Activated CD8-positive, alpha-beta memory T cell treated with anti-CD3 and anti-CD28 coated beads, Interleukin-2, amount 10 ng/mL, durations not matched to agents 7 days and 5 days (primary cell): ENCODE measurements around the gene SHROOM3. TPM values are rescaled to one million over a fixed set of nuclear protein-coding genes. Genes with fewer than 3 reads are reported as not detected.

Experiments
- ATAC-seq: fragments of 150-1000 bp; cut with Tn5 transposase; one replicate; pipeline ENCODE4 v1.10.0; 2021; ENCODE audit warnings: moderate library complexity
- CTCF ChIA-PET: fragments of 350-600 bp; sonication (Branson Sonifier 250); formaldehyde crosslinking; loops from one replicate; lab custom pipeline; 2021; ENCODE audit warnings: antibody characterized with exemption; lab: Charles Lee
- DNase-seq: peaks from one replicate; pipeline ENCODE4 v3.0.0-alpha.2; 2020
- H3K27ac Mint-ChIP-seq: one replicate; pipeline ENCODE4 v1.8.0; 2021; ENCODE audit warnings: mild to moderate bottlenecking, mixed read lengths
- H3K27me3 Mint-ChIP-seq: one replicate; pipeline ENCODE4 v1.8.0; 2021; ENCODE audit warnings: mixed read lengths
- H3K36me3 Mint-ChIP-seq: one replicate; pipeline ENCODE4 v1.8.0; 2021; ENCODE audit warnings: mild to moderate bottlenecking, mixed read lengths
- H3K4me1 Mint-ChIP-seq: one replicate; pipeline ENCODE4 v1.8.0; 2021; ENCODE audit warnings: mixed read lengths
- H3K4me3 Mint-ChIP-seq: one replicate; pipeline ENCODE4 v1.8.0; 2021; ENCODE audit warnings: mild to moderate bottlenecking, moderate library complexity, mixed read lengths
- H3K9me3 Mint-ChIP-seq: one replicate; pipeline ENCODE4 v1.8.0; 2022; ENCODE audit warnings: low read depth, mixed read lengths
- total RNA-seq, 2 experiments: library from RNA; stranded (reverse); gene quantifications; one replicate each; pipeline ENCODE4 v1.2.3, GENCODE V29; 2021

Gene SHROOM3
- total RNA-seq, 2 experiments from 2014 or later: 0.09 TPM; not detected in 1

- H3K4me3 Mint-ChIP-seq: no peak overlapping the region
- peaks cover 2% of the 10 kb centered on the region for H3K9me3 Mint-ChIP-seq
- ATAC-seq: no peak
- no peak for DNase-seq
- no peaks in the 10 kb centered on the region for H3K4me1 Mint-ChIP-seq
- CTCF ChIA-PET: no interaction called here
- H3K36me3 Mint-ChIP-seq: no peaks in the 10 kb centered on the region
- no peak overlapping the region for H3K27ac Mint-ChIP-seq
- H3K27me3 Mint-ChIP-seq: peaks cover 38% of the 10 kb centered on the region
Measured at GRCh38 chr4:76748649-76749048, 313.6 kb downstream of the SHROOM3 start.

GRCh38 chr4:76749355-76749754 is 314.3 kb downstream of the SHROOM3 start:
- ATAC-seq (no peak), DNase-seq (no peak)
- no peaks in the 10 kb centered on the region for H3K36me3 Mint-ChIP-seq
- H3K27me3 Mint-ChIP-seq: peaks cover 39% of the 10 kb centered on the region
- CTCF ChIA-PET: no interaction called here
- H3K4me1 Mint-ChIP-seq: no peaks in the 10 kb centered on the region
- H3K9me3 Mint-ChIP-seq: peaks cover 2% of the 10 kb centered on the region
- H3K4me3 Mint-ChIP-seq: no peak overlapping the region
- H3K27ac Mint-ChIP-seq: no peak overlapping the region

- Mint-ChIP-seq H3K27ac (no peak overlapping the region), H3K4me3 (no peak overlapping the region), H3K27me3 (peaks cover 39% of the 10 kb centered on the region), H3K4me1 (no peaks in the 10 kb centered on the region), H3K9me3 (peaks cover 2% of the 10 kb centered on the region), H3K36me3 (no peaks in the 10 kb centered on the region)
- CTCF ChIA-PET: no interaction called here
- ATAC-seq (no peak), DNase-seq (no peak)
Measured at GRCh38 chr4:76750716-76751115, 315.7 kb downstream of the SHROOM3 start.

- Mint-ChIP-seq H3K4me1 (no peaks in the 10 kb centered on the region), H3K36me3 (no peaks in the 10 kb centered on the region), H3K27me3 (peaks cover 44% of the 10 kb centered on the region), H3K27ac (no peak overlapping the region), H3K9me3 (peaks cover 2% of the 10 kb centered on the region), H3K4me3 (no peak overlapping the region)
- no peak for DNase-seq
- no peak for ATAC-seq
- CTCF ChIA-PET: no interaction called here
Measured at GRCh38 chr4:76751612-76752343, 316.7 kb downstream of the SHROOM3 start.

- H3K4me1 Mint-ChIP-seq: no peaks in the 10 kb centered on the region
- H3K36me3 Mint-ChIP-seq: no peaks in the 10 kb centered on the region
- peaks cover 44% of the 10 kb centered on the region for H3K27me3 Mint-ChIP-seq
- no peak for DNase-seq
- ATAC-seq: no peak
- H3K9me3 Mint-ChIP-seq: peaks cover 2% of the 10 kb centered on the region
- CTCF ChIA-PET: no interaction called here
- no peak overlapping the region for H3K4me3 Mint-ChIP-seq
- no peak overlapping the region for H3K27ac Mint-ChIP-seq
Measured at GRCh38 chr4:76752861-76753501, 318.0 kb downstream of the SHROOM3 start.

- no peak overlapping the region for H3K4me3 Mint-ChIP-seq
- CTCF ChIA-PET: no interaction called here
Measured at GRCh38 chr4:76753814-76754213, 318.8 kb downstream of the SHROOM3 start.

GRCh38 chr4:76754439-76754838 is 319.4 kb downstream of the SHROOM3 start:
- Mint-ChIP-seq H3K4me3 (no peak overlapping the region), H3K27me3 (peaks cover 40% of the 10 kb centered on the region), H3K9me3 (peaks cover 2% of the 10 kb centered on the region), H3K4me1 (peaks cover 10% of the 10 kb centered on the region), H3K36me3 (no peaks in the 10 kb centered on the region), H3K27ac (no peak overlapping the region)
- CTCF ChIA-PET: no interaction called here
- ATAC-seq (no peak), DNase-seq (no peak)

More at GRCh38 chr4:76753814-76754213, 318.8 kb downstream of the SHROOM3 start:
- DNase-seq (no peak), ATAC-seq (no peak)
- H3K27me3 Mint-ChIP-seq: peaks cover 46% of the 10 kb centered on the region
- H3K4me1 Mint-ChIP-seq: peaks cover 4% of the 10 kb centered on the region
- H3K9me3 Mint-ChIP-seq: peaks cover 2% of the 10 kb centered on the region
- no peaks in the 10 kb centered on the region for H3K36me3 Mint-ChIP-seq
- H3K27ac Mint-ChIP-seq: no peak overlapping the region

GRCh38 chr4:76755756-76756155 is 320.7 kb downstream of the SHROOM3 start:
- Mint-ChIP-seq H3K27ac (no peak overlapping the region), H3K4me1 (peaks cover 11% of the 10 kb centered on the region), H3K36me3 (no peaks in the 10 kb centered on the region), H3K4me3 (no peak overlapping the region), H3K27me3 (peaks cover 39% of the 10 kb centered on the region), H3K9me3 (peaks cover 2% of the 10 kb centered on the region)
- DNase-seq (no peak), ATAC-seq (no peak)
- CTCF ChIA-PET: interaction anchor here (1.1 kb wide), 1 partner anchor 18 kb away, joined by 3 read pairs; no protein-coding TSS in a partner anchor

- H3K4me1 Mint-ChIP-seq: peaks cover 11% of the 10 kb centered on the region
- no peak overlapping the region for H3K27ac Mint-ChIP-seq
- peaks cover 2% of the 10 kb centered on the region for H3K9me3 Mint-ChIP-seq
- H3K4me3 Mint-ChIP-seq: no peak overlapping the region
- CTCF ChIA-PET: interaction anchor here (1.1 kb wide), 1 partner anchor 17 kb away, joined by 3 read pairs; no protein-coding TSS in a partner anchor
- ATAC-seq (no peak), DNase-seq (no peak)
- H3K36me3 Mint-ChIP-seq: no peaks in the 10 kb centered on the region
- peaks cover 44% of the 10 kb centered on the region for H3K27me3 Mint-ChIP-seq
Measured at GRCh38 chr4:76756416-76756815, 321.4 kb downstream of the SHROOM3 start.

GRCh38 chr4:76757418-76757939 is 322.4 kb downstream of the SHROOM3 start:
- H3K4me3 Mint-ChIP-seq: no peak overlapping the region
- ATAC-seq (no peak), DNase-seq (no peak)
- peaks cover 11% of the 10 kb centered on the region for H3K4me1 Mint-ChIP-seq
- CTCF ChIA-PET: interaction anchor here (0.6 to 1.9 kb wide), 5 partner anchors 16 to 446 kb away, joined by 3 to 8 read pairs (median 3); no protein-coding TSS in a partner anchor
- no peaks in the 10 kb centered on the region for H3K36me3 Mint-ChIP-seq
- H3K27ac Mint-ChIP-seq: no peak overlapping the region
- peaks cover 43% of the 10 kb centered on the region for H3K27me3 Mint-ChIP-seq
- no peaks in the 10 kb centered on the region for H3K9me3 Mint-ChIP-seq

GRCh38 chr4:76758290-76758882 is 323.4 kb downstream of the SHROOM3 start:
- Mint-ChIP-seq H3K4me1 (peaks cover 11% of the 10 kb centered on the region), H3K27me3 (peaks cover 40% of the 10 kb centered on the region), H3K27ac (no peak overlapping the region), H3K9me3 (no peaks in the 10 kb centered on the region), H3K36me3 (no peaks in the 10 kb centered on the region), H3K4me3 (no peak overlapping the region)
- CTCF ChIA-PET: interaction anchor here (0.6 to 1.9 kb wide), 4 partner anchors 16 to 445 kb away, joined by 3 to 8 read pairs (median 4); no protein-coding TSS in a partner anchor
- DNase-seq (no peak), ATAC-seq (no peak)

- Mint-ChIP-seq H3K4me3 (no peak overlapping the region), H3K27ac (no peak overlapping the region), H3K27me3 (peaks cover 34% of the 10 kb centered on the region), H3K36me3 (no peaks in the 10 kb centered on the region), H3K4me1 (peaks cover 11% of the 10 kb centered on the region), H3K9me3 (no peaks in the 10 kb centered on the region)
- no peak for DNase-seq
- ATAC-seq: peak; percentile 49
- CTCF ChIA-PET: interaction anchor here (0.9 to 1.4 kb wide), 2 partner anchors 13 to 286 kb away, joined by 3 to 5 read pairs; no protein-coding TSS in a partner anchor
Measured at GRCh38 chr4:76758996-76759395, 324.0 kb downstream of the SHROOM3 start.

GRCh38 chr4:76760193-76760592 is 325.2 kb downstream of the SHROOM3 start:
- ATAC-seq (no peak), DNase-seq (no peak)
- Mint-ChIP-seq H3K4me1 (peaks cover 11% of the 10 kb centered on the region), H3K27me3 (peaks cover 40% of the 10 kb centered on the region), H3K9me3 (no peaks in the 10 kb centered on the region), H3K36me3 (no peaks in the 10 kb centered on the region), H3K27ac (no peak overlapping the region), H3K4me3 (no peak overlapping the region)
- CTCF ChIA-PET: interaction anchor here (0.9 to 1.4 kb wide), 3 partner anchors 12 to 1065 kb away, joined by 3 to 5 read pairs (median 3); no protein-coding TSS in a partner anchor
